Activated naive CD4-positive, alpha-beta T cell treated with anti-CD3 and anti-CD28 coated beads, Interleukin-2, amount 50 U/mL, for 24 hours (primary cell): ENCODE measurements around the gene CACNA2D3.

ENCODE experiments used
- H3K27ac Mint-ChIP-seq: one replicate; pipeline ENCODE4 v1.8.0; 2021; ENCODE audit warnings: mild to moderate bottlenecking, mixed read lengths
- H3K27me3 Mint-ChIP-seq: one replicate; pipeline ENCODE4 v1.8.0; 2021; ENCODE audit warnings: mixed read lengths
- H3K36me3 Mint-ChIP-seq: one replicate; pipeline ENCODE4 v1.8.0; 2021; ENCODE audit warnings: mixed read lengths
- H3K4me1 Mint-ChIP-seq: one replicate; pipeline ENCODE4 v1.8.0; 2021; ENCODE audit warnings: mixed read lengths
- H3K4me3 Mint-ChIP-seq: one replicate; pipeline ENCODE4 v1.8.0; 2021; ENCODE audit warnings: mild to moderate bottlenecking, mixed read lengths
- H3K9me3 Mint-ChIP-seq: one replicate; pipeline ENCODE4 v1.8.0; 2021; ENCODE audit warnings: mixed read lengths

Gene CACNA2D3

DNA sequence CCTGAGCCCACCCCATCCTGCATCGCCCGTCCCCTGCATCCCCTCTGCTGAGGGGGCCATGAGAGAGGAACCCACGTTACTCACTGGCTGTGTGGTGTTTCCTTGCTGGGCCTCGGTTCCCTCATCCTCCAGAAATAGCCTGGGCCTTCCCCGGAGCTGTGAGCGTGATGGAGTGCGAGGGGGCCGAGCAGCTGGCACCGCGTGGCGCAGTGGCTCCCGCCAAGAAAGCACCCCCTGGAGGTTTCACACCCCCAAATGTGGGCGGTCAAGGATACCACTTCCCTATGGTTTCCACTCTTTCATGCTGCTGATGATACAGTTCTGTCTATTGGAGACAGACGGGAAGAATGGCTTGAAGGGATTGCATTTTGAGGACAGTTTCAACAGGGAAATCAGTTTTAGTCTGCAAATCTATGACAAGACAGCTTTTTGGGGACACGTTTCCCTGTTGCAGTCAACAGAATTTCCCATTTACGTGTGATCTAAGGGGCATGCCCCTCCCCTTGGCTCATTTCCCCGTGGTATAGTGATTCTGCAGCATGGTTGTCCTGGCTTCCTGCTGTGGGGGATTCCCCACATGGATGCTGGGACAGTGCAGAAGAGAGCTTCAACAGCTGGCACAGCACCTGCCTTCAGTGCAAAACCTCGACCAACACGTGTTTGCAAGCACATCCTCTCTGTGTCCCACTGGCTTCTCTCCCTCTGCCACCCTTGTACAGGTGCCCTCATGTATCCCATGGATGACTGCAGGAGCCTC is 428.0 kb downstream of the CACNA2D3 start:
- Mint-ChIP-seq H3K4me1 (no peaks in the 10 kb centered on the region), H3K9me3 (no peaks in the 10 kb centered on the region), H3K4me3 (no peak overlapping the region), H3K27ac (no peak overlapping the region), H3K36me3 (no peaks in the 10 kb centered on the region), H3K27me3 (no peaks in the 10 kb centered on the region)

DNA sequence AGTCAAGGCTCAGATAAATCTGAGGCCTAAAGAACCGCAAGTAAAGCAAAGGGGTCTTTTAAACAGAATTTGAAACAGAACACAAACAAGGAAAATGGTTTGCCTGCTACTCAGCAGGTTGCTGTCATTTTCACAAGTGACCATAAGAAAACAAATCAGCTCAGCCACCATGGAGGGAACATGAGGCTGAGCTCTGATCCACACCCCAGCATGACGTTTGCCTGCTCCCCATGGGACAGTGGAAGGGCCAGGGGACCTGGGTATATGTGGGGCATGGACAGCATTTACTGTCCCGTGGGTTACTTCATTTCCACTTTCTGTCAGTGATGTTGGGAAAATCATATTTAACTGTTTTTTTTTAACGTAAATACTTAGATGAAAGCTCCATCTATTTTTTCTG is 434.3 kb downstream of the CACNA2D3 start:
- H3K27me3 Mint-ChIP-seq: no peaks in the 10 kb centered on the region
- H3K9me3 Mint-ChIP-seq: no peaks in the 10 kb centered on the region
- H3K36me3 Mint-ChIP-seq: no peaks in the 10 kb centered on the region
- H3K4me3 Mint-ChIP-seq: no peak overlapping the region
- H3K4me1 Mint-ChIP-seq: no peaks in the 10 kb centered on the region
- no peak overlapping the region for H3K27ac Mint-ChIP-seq

DNA sequence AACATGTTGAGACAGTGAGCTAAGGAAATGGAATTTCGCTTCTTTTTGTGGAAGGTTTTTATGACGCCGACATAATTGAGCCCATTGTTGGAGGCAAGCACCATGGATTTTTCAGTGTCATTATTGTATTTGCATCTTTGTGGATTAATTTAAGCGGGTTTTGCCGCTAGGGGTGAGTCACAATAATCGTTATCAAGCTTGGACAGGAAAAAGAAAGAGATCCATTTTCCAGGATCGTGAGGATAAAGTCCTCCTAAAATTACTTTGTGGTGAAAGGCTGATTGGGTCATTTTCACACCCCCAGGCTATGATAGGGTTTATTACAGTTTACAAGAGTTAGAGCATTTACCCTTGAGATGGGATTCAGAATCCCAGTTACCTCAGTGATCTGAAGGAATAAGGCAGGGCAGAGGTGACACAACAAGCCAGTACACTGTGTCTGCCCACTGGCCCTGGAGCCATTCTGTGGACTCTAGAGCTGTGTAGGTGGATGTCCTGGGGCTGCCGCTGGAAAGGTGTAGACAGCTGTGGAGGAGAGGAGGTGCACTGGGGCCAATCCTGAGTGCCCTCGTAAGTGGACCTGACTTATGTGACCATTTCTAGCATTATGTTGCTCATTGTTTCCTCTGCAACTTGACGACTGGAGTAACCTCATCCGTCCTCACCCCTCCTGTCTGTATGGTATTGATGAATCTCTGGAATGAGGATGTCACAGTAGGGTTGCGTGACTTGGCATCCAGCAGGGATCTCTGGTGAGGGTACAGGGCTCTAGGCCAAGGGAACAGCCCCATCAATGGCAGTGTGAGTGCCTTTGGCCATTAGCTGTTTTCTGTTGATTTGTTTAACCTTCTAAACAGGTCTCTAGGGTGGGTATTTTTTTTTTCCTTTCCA is 435.4 kb downstream of the CACNA2D3 start:
- Mint-ChIP-seq H3K36me3 (no peaks in the 10 kb centered on the region), H3K4me3 (no peak overlapping the region), H3K4me1 (no peaks in the 10 kb centered on the region), H3K27me3 (no peaks in the 10 kb centered on the region), H3K9me3 (no peaks in the 10 kb centered on the region), H3K27ac (no peak overlapping the region)

DNA sequence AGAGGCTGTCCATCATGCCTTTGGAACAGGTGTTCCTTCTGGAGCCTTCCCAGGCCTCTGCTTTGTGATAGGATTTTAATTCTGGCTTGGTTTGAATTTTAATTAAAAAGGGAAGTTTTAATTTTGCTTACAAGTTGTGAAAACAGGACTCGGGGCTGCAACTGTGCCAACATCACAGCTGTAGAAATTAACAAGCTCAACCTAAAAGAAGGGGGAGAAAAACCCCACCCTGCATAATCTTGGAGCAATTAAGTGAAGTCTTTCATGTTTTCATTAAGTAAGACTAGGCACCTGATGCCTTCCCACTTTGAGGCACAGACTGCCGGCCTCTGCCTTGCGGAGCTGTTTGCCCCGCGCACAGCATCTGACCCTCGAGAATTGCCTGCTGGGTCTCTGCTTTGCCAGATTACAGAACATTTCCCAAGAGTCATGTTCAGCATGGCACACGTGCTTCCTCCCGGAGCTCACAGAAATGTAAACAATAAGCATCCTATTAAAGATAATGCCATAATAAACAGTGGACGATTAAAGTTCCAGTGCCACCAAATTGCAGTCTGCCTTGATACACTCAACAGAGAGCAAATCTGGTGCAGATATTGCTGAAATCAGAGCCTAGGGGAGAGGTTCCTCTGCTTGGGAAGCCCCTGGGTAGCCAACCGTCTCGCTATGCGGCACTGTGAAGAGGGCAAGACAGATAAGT is 441.3 kb downstream of the CACNA2D3 start:
- no peaks in the 10 kb centered on the region for H3K36me3 Mint-ChIP-seq
- no peaks in the 10 kb centered on the region for H3K27me3 Mint-ChIP-seq
- H3K4me3 Mint-ChIP-seq: no peak overlapping the region
- H3K9me3 Mint-ChIP-seq: no peaks in the 10 kb centered on the region
- no peak overlapping the region for H3K27ac Mint-ChIP-seq
- H3K4me1 Mint-ChIP-seq: no peaks in the 10 kb centered on the region

DNA sequence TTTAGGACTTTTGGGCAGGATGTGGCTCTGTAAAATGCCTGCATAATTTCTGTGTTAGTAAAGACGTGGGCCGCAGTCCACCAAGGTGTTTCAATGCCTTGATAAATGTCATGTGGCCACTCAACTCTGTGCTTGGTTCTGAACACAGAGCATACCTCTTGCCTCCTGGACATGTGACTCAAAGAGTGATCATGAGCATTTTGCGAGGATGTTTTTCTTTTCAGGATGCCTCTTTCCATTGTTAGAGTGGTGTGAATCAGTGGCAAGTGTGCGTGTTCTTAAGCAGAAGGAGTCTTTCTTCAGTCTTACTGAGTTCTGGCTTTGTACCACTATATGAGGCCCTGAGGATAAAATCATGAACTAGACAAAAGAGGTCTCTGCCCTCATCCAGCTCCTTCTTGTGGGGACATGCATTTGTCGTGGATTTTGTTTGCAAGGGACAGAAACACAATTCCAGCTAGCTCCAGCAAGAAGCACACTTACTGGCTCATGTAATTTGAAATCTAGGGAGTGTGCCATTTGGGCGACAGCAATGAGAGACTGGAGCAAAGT is 442.1 kb downstream of the CACNA2D3 start:
- Mint-ChIP-seq H3K4me3 (no peak overlapping the region), H3K4me1 (no peaks in the 10 kb centered on the region), H3K9me3 (no peaks in the 10 kb centered on the region), H3K27ac (no peak overlapping the region), H3K27me3 (no peaks in the 10 kb centered on the region), H3K36me3 (no peaks in the 10 kb centered on the region)

DNA sequence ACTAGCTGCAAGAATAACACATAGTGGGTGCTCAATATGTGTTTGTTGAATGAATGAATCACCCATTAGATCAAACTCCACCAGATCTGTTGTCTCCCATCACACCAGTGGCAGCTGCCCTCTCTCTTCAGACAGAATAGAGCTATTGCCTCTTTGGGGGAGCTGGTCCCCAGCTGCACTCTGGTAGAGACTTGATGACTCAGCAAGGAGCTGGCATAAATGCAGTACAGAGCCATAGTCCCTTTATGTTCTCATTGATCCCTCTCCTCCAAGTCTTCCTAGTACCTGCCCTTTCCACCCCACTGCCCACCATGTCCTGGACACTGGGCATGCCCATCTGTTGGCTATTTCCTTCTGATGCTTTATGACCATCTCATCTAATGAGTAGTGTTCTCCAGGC is 443.6 kb downstream of the CACNA2D3 start:
- Mint-ChIP-seq H3K4me3 (no peak overlapping the region), H3K36me3 (no peaks in the 10 kb centered on the region), H3K27ac (no peak overlapping the region), H3K9me3 (no peaks in the 10 kb centered on the region), H3K4me1 (no peaks in the 10 kb centered on the region), H3K27me3 (peaks cover 1% of the 10 kb centered on the region)

DNA sequence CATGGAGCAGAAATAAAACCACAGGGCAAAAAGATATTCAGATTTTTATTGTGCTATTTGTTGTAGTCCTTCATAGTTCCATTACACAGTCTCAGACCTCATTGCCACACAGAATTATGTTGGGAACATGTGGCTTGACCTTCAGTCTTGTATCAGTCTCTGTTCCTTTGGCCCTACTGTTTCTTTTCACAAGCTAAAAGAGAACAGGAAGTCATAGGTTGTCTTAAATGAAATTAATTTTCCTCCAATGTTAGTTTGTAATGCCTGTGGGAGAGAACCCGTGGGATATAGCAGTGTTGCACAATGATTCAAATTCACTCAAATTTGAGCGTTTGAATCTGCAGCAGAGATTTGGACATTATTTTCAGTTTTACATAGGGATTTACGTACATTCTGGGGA is 445.6 kb downstream of the CACNA2D3 start:
- Mint-ChIP-seq H3K27me3 (peaks cover 1% of the 10 kb centered on the region), H3K4me1 (no peaks in the 10 kb centered on the region), H3K4me3 (no peak overlapping the region), H3K9me3 (no peaks in the 10 kb centered on the region), H3K36me3 (no peaks in the 10 kb centered on the region), H3K27ac (no peak overlapping the region)

DNA sequence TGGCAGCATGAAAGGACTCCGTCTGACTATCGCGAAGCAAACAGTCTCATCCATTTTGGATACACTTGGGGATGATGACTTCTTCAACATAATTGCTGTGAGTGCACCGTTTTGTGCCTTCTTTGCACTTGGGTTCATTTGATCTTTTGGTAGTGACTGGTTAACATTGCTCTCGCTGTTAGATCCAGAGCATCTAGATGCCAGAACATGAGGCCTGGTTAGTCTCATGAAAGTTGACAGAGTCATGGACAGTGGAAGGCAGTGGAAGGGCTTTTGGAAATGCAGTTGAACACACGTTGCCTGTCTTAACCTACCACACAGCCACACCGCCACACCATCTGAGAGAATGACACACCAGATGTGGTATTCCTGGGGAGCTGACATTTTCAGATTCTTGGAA is 447.7 kb downstream of the CACNA2D3 start:
- Mint-ChIP-seq H3K27ac (no peak overlapping the region), H3K27me3 (peaks cover 6% of the 10 kb centered on the region), H3K9me3 (peaks cover 3% of the 10 kb centered on the region), H3K4me3 (no peak overlapping the region), H3K4me1 (no peaks in the 10 kb centered on the region), H3K36me3 (no peaks in the 10 kb centered on the region)

DNA sequence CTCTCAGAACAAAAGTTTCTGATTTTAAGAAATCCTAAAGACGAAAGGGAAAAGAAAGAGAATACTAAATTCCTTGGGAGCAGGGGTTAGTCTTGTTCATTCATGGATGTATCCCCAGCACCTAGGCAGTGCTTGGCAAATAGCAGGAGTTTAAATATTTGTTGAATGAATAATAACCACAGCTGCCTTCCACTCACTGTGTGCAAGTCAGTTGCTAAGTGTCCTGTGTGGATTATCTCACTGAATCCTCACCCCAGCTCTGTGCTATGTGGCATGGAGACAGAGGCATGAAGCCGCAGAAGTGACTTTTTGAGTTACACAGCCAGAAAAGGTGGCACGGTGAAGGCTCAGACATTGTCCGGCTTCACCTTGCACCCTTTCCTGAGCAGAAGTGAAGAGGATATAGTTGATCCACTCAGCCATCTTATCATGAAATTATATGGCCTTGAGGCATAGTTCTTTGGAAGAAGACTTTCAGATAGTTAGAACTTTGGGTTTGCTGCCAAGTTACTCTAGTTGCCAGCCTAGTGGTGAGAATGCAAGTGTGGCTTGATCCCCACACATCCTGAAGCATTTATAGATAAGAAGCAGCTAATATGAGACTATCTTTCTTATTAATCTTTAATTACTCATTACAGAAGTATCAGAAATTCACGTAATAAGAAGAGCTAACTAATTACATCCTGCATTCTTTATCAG is 450.0 kb downstream of the CACNA2D3 start:
- Mint-ChIP-seq H3K27me3 (peaks cover 6% of the 10 kb centered on the region), H3K4me3 (no peak overlapping the region), H3K4me1 (no peaks in the 10 kb centered on the region), H3K9me3 (peaks cover 7% of the 10 kb centered on the region), H3K27ac (no peak overlapping the region), H3K36me3 (no peaks in the 10 kb centered on the region)

DNA sequence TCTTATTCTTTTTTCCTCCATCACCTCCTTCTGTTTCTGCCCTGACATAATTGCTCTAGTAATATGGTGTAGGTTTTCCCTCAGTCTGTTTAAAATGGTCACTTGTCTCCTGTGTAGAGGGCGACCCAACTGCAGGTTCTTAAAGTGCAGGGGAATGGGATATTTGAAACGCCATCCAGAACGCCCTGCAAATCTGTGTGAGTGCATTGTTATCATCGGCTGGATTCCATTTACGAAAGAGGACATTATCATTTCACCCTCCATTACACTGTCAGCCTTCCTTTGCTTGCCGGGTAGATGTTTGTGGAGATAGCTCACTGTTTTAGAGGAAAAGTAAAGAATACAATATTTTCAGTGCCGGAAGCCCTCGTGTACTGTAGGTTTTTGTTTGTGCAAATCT is 451.5 kb downstream of the CACNA2D3 start:
- Mint-ChIP-seq H3K27me3 (peaks cover 6% of the 10 kb centered on the region), H3K27ac (no peak overlapping the region), H3K4me1 (no peaks in the 10 kb centered on the region), H3K9me3 (peaks cover 7% of the 10 kb centered on the region), H3K4me3 (no peak overlapping the region), H3K36me3 (no peaks in the 10 kb centered on the region)

DNA sequence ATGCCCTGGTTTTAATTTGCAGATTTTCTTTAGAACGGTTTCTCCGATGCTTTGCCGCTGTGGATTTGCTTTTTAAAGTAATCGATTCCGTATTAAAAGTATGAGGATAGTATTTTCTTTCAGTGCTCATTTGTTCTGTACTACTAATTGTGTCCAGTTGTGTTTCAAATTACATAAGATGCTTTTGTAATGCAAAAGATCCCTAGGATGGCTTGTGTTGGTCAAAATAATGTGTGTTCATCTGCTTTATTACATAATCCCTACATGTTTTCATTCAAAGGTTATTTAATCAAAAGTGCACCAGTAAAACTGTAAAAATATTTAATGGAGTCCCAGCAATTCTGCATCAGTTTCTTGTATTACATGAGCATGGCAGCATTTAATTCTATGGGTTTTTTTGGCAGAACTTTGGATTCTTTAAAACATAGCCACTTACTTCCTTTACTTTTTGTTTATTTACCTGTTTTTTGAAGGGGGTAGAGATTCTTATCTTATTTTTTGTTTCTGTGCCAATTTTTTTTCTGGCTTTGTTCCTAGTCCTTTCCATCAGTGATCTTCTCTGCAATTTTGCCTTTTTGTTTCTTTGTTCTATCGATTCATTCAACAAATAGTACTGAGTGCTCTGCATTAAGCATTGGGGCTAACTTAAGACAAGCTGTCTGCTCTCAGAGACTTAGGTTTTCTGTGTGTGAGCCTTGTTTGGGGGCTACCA is 452.7 kb downstream of the CACNA2D3 start:
- Mint-ChIP-seq H3K36me3 (no peaks in the 10 kb centered on the region), H3K4me1 (no peaks in the 10 kb centered on the region), H3K27me3 (peaks cover 6% of the 10 kb centered on the region), H3K4me3 (no peak overlapping the region), H3K9me3 (peaks cover 7% of the 10 kb centered on the region), H3K27ac (no peak overlapping the region)

DNA sequence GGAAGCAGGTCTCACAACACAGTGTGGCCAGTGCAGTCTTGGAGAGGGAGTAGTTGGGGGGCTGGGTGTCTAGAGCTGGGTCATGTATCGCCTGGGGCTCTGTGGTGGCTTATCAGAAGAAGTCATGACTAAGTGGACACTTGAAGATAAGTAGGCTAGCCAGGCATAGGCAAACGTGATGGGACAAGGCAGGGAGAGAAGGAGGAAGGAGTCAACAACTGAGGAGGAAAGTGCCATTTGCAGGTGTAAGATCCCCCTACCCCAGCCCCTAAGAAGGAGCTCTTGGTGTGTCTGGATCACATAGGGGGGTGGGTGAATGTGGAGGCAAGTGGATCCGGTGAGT is 453.2 kb downstream of the CACNA2D3 start:
- Mint-ChIP-seq H3K9me3 (peaks cover 7% of the 10 kb centered on the region), H3K27me3 (peaks cover 4% of the 10 kb centered on the region), H3K27ac (no peak overlapping the region), H3K36me3 (no peaks in the 10 kb centered on the region), H3K4me1 (no peaks in the 10 kb centered on the region), H3K4me3 (no peak overlapping the region)

DNA sequence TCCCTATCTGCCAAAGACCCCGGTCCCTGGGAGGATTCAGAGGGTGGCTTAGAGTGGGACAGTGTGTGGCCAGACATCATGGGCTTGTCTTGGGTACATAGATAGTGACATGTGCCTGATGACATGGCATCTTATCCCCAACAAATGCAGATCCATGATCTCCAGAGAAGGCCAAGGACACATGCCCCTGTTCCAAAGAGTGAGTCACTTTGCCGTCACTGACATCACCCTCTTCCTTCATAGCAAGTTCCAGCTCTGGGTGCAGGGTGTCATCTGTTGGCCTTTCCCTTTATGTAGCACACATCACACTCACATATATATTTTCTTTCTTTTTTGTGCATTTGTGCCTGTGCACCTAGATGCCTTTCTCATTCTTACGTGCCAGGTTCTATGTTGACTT is 455.0 kb downstream of the CACNA2D3 start:
- H3K27ac Mint-ChIP-seq: no peak overlapping the region
- peaks cover 4% of the 10 kb centered on the region for H3K27me3 Mint-ChIP-seq
- no peak overlapping the region for H3K4me3 Mint-ChIP-seq
- no peaks in the 10 kb centered on the region for H3K36me3 Mint-ChIP-seq
- no peaks in the 10 kb centered on the region for H3K4me1 Mint-ChIP-seq
- H3K9me3 Mint-ChIP-seq: peaks cover 7% of the 10 kb centered on the region

DNA sequence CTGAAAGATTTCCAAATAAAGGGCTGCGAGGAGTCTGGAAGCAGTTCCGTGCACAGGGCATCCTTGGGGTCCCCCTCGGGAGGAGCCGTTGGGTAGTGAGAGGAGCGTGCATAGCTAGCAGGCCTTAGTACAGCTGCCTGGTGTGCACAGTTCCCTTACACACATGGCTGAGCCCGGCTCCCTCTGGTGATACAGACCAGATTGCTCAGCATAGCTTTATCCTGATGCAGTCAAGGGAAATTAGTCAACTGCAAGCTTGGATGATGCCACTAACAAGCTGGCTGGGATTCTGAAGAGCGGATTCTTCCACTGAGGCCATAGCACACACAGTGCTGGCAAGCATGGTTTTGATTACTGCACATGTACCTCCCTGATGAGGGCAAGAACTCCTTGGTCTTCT is 456.1 kb downstream of the CACNA2D3 start:
- H3K4me1 Mint-ChIP-seq: no peaks in the 10 kb centered on the region
- H3K9me3 Mint-ChIP-seq: peaks cover 7% of the 10 kb centered on the region
- no peaks in the 10 kb centered on the region for H3K36me3 Mint-ChIP-seq
- H3K27me3 Mint-ChIP-seq: peaks cover 4% of the 10 kb centered on the region
- H3K27ac Mint-ChIP-seq: no peak overlapping the region
- H3K4me3 Mint-ChIP-seq: no peak overlapping the region

DNA sequence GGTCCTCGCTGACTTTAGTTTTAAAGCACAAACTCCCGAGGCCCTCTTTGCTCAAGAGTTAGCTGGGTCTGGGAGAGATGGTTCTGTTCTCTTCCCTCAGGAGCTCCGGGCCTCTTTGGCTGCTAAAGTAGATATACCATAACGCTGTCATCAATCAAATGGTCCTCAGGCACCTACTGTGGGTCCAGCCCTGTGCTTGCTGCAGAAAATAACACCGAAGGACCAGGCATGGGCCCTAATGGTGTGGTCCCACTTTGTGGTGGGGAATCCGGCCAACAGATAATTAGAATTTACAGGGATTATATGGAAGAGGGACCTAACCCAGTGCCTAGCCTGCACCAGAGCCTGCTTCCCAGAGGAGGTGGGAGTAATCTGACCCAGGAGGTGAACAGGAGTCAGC is 458.1 kb downstream of the CACNA2D3 start:
- Mint-ChIP-seq H3K36me3 (no peaks in the 10 kb centered on the region), H3K4me3 (no peak overlapping the region), H3K27me3 (peaks cover 3% of the 10 kb centered on the region), H3K9me3 (peaks cover under 1% of the 10 kb centered on the region), H3K27ac (no peak overlapping the region), H3K4me1 (no peaks in the 10 kb centered on the region)
